AG09319 (cell line): ENCODE results near the gene SP3.

Source experiments
- DNase-seq: peaks from one replicate; pipeline ENCODE4 v3.0.0-alpha.2; 2010; ENCODE audit warnings: low read depth; ENCODE audit errors: extremely low read depth
- TF ChIP-seq, protein P1 (sequence below): IDR thresholded peaks from 2 replicates; pipeline ENCODE4 v1.5.1; 2011; ENCODE audit warnings: low read depth, mild to moderate bottlenecking, inconsistent platforms, low read length, moderate library complexity

Gene SP3

DNA sequence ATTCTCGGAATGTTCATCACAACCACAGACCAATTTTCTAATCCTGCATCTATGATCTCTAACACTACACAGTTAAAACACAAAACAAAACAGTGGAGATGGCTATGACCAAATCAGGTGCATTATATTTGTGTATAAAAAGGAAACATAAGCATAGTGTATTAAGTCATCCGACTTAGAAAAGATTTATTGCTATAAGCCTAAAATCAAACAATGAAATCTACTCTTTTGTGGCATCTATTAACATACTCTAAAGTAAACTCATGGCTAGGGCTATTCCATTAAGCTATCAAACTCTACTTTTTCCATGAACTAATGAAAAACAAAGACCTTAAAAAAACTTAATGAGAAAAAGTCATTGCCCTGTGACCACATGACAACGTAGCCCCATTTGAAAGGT lies 8.7 kb downstream of the SP3 start:
- no peak for DNase-seq
- TF ChIP-seq, protein P1, sequence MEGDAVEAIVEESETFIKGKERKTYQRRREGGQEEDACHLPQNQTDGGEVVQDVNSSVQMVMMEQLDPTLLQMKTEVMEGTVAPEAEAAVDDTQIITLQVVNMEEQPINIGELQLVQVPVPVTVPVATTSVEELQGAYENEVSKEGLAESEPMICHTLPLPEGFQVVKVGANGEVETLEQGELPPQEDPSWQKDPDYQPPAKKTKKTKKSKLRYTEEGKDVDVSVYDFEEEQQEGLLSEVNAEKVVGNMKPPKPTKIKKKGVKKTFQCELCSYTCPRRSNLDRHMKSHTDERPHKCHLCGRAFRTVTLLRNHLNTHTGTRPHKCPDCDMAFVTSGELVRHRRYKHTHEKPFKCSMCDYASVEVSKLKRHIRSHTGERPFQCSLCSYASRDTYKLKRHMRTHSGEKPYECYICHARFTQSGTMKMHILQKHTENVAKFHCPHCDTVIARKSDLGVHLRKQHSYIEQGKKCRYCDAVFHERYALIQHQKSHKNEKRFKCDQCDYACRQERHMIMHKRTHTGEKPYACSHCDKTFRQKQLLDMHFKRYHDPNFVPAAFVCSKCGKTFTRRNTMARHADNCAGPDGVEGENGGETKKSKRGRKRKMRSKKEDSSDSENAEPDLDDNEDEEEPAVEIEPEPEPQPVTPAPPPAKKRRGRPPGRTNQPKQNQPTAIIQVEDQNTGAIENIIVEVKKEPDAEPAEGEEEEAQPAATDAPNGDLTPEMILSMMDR = no peak

DNA sequence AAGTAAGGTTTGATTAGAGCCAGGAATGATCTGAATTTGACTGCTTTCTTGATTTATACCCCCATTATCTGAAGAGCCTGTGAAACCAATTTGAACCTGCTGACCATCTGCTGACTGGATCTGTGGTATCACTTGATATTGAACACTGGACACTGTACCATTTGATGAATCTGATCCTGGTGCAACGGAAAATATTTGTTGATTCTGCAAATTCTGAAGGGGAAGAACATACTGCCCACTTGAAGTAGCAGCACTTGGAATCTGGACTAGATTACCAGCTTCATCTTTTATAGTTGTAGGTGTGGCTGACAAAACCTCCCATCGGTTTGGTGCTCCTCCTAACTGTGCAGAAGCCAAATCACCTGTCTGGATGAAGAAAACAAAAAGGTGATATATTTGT lies 9.3 kb downstream of the SP3 start:
- DNase-seq = no peak
- TF ChIP-seq, protein P1 = no peak

DNA sequence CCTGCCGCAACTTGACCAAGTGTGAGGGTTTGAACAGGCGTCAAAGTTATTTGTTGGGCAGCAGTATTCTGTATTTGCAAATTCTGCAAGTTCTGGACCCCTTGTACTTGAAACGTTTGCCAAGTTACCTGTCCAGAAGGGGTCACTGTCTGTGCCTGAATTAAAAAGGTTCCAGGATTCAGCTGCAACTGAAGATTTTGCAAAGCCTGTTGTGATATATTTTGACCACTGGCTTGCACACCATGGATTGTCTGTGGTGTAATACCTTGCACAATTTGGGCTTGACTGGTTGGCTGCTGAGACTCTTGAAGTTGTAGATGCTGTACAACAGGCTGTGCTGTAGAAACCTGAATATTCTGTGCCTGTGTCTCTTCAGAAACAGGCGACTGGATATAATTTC lies 10.2 kb downstream of the SP3 start:
- TF ChIP-seq, protein P1 = no peak
- no peak for DNase-seq

DNA sequence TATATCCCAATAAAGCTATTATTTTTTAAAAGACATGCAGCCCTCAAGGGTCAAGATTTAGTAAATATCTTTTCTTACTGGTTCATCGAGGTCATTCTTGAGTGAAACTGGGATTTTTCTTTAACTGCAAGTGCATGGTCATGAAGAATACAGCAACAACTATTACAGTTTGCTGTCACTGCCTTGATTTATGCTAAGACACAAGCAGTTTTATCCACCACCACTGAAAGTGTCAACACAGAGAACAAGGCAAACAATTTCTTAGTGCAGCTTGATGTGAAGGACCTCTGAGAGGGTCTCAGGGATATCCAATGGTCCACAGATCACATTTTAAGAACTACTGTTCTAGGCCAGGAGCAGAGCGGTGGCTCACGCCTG lies 12.1 kb downstream of the SP3 start:
- DNase-seq = no peak
- TF ChIP-seq, protein P1 = no peak

DNA sequence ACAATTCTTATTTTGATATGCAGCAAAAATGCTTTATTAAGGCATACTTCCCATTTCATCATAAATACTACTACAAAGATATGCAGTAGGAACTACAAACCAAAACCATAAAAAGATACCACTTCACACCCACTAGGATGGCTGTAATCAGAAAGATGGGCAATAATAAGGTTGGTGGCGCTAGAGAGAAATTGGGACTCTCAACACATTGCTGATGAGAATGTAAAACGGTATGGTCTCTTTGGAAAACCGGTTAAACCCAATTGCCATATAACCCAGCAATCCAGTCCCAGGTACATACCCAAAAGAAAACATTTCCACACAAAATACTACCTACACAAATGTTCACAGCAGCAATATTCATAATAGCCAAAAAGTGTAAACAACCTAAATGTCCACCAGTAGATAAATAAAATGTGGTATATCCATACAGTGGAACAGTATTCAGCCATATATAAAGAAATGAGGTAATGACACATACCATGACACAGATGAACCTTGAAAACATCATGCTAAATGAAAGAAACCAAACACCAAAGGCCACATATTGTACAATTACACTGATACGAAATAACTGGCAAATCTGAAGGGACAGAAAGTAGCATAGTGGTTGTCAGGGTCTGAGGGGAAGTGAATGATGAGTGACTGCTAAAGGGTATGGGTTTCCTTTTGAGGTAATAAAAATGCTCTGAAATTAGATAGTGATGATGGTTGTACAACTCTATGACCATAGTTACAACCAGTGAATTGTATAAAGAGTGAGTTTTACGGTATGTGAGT lies 12.7 kb downstream of the SP3 start:
- DNase-seq = no peak
- TF ChIP-seq, protein P1 = no peak

DNA sequence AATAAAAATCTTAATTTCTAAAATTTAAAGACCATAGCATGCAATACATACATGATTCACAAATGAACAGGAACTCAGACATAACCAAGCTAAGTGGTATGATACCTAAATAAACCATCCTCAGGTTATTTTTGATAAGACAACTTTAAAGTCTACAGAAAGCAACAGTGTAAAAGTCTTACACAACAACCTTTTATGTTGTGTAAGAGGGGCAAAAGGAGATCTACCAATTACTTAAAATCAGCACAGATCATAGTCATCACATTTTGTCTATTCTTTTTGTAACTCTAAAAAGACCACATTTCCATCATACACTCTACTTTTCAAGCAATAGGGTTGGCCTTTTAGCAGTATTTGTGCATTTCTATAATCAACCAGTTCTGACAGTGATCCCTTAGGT lies 16.3 kb downstream of the SP3 start:
- TF ChIP-seq, protein P1 = no peak
- DNase-seq = no peak

DNA sequence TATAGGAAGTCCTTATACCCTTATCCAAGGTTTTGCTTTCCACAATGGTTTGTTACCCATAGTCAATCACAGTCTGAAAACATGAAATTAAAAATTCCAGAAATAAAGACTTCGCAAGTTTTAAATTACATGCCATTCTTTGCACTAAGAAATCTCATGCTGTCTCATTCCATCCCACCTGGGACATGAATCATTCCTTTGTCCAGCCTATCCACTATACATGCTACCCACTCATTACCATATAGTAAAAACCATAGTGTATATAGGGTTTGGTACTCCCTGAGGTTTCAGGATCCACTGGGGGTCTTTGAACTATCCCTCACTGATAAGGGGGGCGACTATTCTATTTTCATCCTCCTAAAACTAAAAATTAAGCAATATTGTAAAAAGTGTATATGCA lies 17.0 kb downstream of the SP3 start:
- TF ChIP-seq, protein P1 = no peak
- DNase-seq = no peak
